Measurements from ENCODE around the gene AKNA.

Gene AKNA

GRCh38 chr9:114300153-114300845 lies 87.5 kb downstream of the AKNA start:
- no peak for TF ChIP-seq REST (IDR thresholded peaks at IDR 0.05; ENCODE audit: insufficient read depth in 1 of 2, low read depth in 2 of 2, low read length in 2 of 2)

- no peak for TF ChIP-seq SIN3A (IDR thresholded peaks at IDR 0.05; ENCODE audit: borderline replicate concordance, insufficient read depth, low read length)
- no peak for TF ChIP-seq POLR2AphosphoS5 (IDR thresholded peaks at IDR 0.05; ENCODE audit: low read depth, low read length)
- no peak for TF ChIP-seq FOXP2 (optimal IDR thresholded peaks at IDR 0.05; ENCODE audit: borderline replicate concordance, extremely low read depth, extremely low read length, insufficient read depth)
- TF ChIP-seq REST (IDR thresholded peaks at IDR 0.05; ENCODE audit: insufficient read depth in 1 of 2, low read depth in 2 of 2, low read length in 2 of 2) = no peak
- no peak for TF ChIP-seq TAF1 (IDR thresholded peaks at IDR 0.05; ENCODE audit: borderline replicate concordance, insufficient read depth, low read length)
Measured at GRCh38 chr9:114299286-114300152, 88.3 kb downstream of the AKNA start.

- no peak for TF ChIP-seq SIN3A (IDR thresholded peaks at IDR 0.05; ENCODE audit: borderline replicate concordance, insufficient read depth, low read length)
- TF ChIP-seq POLR2AphosphoS5 (IDR thresholded peaks at IDR 0.05; ENCODE audit: low read depth, low read length) = no peak
- TF ChIP-seq FOXP2 (optimal IDR thresholded peaks at IDR 0.05; ENCODE audit: borderline replicate concordance, extremely low read depth, extremely low read length, insufficient read depth) = no peak
- no peak for TF ChIP-seq TAF1 (IDR thresholded peaks at IDR 0.05; ENCODE audit: borderline replicate concordance, insufficient read depth, low read length)
- no peak for TF ChIP-seq REST (IDR thresholded peaks at IDR 0.05; ENCODE audit: insufficient read depth in 1 of 2, low read depth in 2 of 2, low read length in 2 of 2)
Measured at GRCh38 chr9:114296338-114296737, 91.4 kb downstream of the AKNA start.

- TF ChIP-seq POLR2AphosphoS5 (IDR thresholded peaks at IDR 0.05; ENCODE audit: low read depth, low read length) (no peak), FOXP2 (optimal IDR thresholded peaks at IDR 0.05; ENCODE audit: borderline replicate concordance, extremely low read depth, extremely low read length, insufficient read depth) (no peak), TAF1 (IDR thresholded peaks at IDR 0.05; ENCODE audit: borderline replicate concordance, insufficient read depth, low read length) (no peak), SIN3A (IDR thresholded peaks at IDR 0.05; ENCODE audit: borderline replicate concordance, insufficient read depth, low read length) (no peak), REST (IDR thresholded peaks at IDR 0.05; ENCODE audit: insufficient read depth in 1 of 2, low read depth in 2 of 2, low read length in 2 of 2) (no peak)
Measured at GRCh38 chr9:114294664-114295063, 93.1 kb downstream of the AKNA start.

Data from PFSK-1 (cell line).